LNCaP clone FGC (cell line): ENCODE measurements around the gene EVPL.
A peak's percentile ranks its signal among the peaks of the same experiment; 100 is the strongest.

ENCODE experiments used
- DNase-seq: peaks from one replicate; pipeline ENCODE4 v3.0.0-alpha.2; 2011; ENCODE audit warnings: low read depth
- H3K4me3 ChIP-seq: 2 replicates; pipeline ENCODE4 v1.5.1; 2011; ENCODE audit warnings: mild to moderate bottlenecking, low read depth, low read length, control low read depth
- TF ChIP-seq, protein P1 (sequence below): IDR thresholded peaks from 2 replicates; pipeline ENCODE4 v1.5.1; 2012; ENCODE audit warnings: mild to moderate bottlenecking; ENCODE audit not compliant: control insufficient read depth, insufficient read depth; ENCODE audit errors: extremely low read depth

Gene EVPL

DNA sequence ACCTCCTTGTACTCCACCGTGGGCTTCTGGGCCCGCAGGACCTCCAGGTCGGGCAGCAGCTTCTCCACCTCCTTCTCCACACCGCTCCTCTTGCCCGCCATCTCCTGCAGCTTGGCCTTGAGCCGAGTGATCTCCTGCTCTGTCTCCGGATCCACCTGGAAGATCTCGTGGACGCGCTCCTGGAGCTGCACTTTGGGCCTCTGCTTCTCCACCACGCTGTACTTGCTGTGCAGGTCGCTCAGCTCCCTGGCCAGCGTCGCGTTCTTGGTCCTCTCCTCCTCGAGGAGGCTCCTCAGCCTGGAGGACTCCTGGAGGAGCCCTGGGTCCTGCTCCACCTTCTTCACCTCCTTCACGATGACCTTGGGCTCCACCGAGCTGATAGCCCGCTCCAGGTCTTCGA, 17.7 kb downstream of the EVPL start:
- DNase-seq: no peak
- TF ChIP-seq, protein P1, sequence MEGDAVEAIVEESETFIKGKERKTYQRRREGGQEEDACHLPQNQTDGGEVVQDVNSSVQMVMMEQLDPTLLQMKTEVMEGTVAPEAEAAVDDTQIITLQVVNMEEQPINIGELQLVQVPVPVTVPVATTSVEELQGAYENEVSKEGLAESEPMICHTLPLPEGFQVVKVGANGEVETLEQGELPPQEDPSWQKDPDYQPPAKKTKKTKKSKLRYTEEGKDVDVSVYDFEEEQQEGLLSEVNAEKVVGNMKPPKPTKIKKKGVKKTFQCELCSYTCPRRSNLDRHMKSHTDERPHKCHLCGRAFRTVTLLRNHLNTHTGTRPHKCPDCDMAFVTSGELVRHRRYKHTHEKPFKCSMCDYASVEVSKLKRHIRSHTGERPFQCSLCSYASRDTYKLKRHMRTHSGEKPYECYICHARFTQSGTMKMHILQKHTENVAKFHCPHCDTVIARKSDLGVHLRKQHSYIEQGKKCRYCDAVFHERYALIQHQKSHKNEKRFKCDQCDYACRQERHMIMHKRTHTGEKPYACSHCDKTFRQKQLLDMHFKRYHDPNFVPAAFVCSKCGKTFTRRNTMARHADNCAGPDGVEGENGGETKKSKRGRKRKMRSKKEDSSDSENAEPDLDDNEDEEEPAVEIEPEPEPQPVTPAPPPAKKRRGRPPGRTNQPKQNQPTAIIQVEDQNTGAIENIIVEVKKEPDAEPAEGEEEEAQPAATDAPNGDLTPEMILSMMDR: no peak
- H3K4me3 ChIP-seq: no peak overlapping the region

DNA sequence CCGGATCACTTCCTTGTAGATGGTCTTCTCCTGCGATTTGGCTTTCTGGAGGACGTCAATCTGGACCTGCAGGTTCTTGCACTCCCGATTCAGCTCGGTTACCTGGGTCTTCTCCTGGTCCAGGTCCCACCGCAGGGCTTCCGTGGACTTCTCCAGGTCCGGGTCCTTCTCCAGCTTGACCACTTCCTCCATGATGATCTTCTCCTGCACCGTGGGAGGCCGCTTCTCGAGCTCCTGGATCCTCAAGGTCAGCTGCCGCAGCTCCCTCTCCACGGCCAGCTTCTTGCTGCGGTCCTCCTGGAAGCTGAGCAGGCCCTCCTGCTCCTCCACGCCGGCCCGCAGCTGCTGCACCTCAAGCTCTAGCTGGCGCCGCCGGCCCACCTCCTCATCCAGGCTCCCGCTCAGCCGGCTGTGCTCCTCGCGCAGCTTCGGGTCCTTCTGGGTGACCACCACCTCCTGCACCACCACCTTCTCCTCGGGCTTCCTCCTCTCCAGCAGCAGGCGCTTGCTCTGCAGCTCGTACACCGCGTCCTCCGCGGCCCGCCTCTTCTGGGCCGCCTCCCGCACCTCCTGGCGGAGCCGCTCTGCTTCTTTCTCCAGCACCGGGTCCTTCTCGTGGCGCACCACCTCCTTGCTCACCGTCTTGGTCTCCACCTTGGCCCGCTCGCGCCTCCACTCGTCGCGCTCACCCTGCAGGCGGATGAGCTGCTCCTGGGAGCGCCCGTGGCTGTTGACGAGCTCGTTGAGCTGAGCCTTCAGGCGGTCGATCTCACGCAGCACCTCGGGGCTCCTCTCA, 18.3 kb downstream of the EVPL start:
- H3K4me3 ChIP-seq: no peak overlapping the region
- TF ChIP-seq, protein P1: no peak

DNA sequence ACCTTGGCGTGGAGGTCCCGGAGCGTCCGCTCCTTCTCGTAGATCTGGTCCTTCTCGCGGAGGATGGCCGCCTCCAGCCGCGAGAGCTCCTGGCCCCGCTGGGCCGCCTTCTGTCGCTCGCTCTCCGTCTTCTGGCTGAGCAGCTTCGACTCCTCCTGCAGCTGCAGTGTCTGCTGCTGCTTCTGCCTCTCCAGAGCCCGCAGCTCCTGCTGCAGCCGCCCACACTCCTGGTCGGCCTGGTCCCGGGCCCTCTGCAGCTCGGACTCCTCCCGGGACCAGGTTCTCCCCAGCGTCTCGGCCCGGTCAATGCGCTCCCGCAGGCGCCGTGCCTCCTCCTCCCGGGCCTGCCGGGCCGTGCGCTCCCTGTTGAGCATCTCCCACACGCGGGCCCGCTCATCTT, 18.9 kb downstream of the EVPL start:
- no peak overlapping the region for H3K4me3 ChIP-seq
- DNase-seq: no peak
- TF ChIP-seq, protein P1: no peak

More for the DNA sequence above, 18.3 kb downstream of the EVPL start:
- DNase-seq: no peak

DNA sequence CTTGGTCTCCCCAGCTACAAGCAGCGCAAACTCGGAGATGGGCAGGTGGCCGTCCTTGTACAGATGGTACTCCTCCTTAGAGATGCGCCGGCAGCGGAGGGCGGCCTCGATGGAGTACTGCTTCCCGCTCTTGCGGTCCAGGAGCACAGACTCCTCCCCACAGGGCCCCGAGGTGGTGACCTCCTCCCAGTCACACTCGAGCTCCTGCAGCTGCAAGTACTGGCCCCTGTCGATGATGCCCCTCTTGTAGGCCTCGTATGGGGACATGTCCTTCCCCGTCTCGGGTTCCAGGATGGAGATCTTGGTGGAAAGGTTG, 19.3 kb downstream of the EVPL start:
- no peak for DNase-seq
- H3K4me3 ChIP-seq: no peak overlapping the region
- TF ChIP-seq, protein P1: no peak

DNA sequence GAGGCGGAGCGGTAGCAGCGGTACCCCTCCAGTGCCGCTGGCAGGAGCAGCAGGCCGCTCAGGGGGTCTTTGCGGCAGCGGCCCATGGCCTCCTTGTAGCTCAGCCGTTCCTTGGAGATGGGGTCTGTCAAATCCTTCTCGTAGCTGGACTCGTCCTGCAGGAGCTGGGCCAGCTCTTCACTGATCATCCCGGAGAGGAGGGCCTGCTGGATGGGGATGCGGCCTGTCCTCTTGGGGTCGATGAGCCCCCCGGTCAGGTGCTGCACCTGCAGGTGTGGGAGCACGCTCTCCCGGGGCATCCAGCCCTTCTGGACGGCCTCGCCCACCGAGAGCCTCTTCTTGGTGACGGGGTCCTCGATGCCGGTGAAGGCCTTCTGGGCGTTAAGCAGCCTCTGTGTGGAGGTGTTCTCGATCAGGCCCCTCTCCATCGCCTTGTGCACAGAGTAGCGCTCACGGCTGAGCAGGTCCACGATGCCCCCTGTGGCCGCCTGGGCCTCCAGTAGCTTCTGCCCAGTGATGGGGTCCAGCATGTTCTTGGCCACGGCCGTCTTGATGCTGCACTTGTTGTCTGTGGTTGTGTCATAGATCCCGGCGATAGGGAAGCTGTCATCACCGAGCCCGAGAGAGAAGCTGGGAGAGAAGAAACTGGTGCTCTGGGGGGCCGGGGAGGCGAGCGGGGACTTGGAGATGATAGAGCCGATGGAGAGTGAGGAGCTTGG, 19.8 kb downstream of the EVPL start:
- no peak for DNase-seq
- TF ChIP-seq, protein P1: no peak
- no peak overlapping the region for H3K4me3 ChIP-seq

DNA sequence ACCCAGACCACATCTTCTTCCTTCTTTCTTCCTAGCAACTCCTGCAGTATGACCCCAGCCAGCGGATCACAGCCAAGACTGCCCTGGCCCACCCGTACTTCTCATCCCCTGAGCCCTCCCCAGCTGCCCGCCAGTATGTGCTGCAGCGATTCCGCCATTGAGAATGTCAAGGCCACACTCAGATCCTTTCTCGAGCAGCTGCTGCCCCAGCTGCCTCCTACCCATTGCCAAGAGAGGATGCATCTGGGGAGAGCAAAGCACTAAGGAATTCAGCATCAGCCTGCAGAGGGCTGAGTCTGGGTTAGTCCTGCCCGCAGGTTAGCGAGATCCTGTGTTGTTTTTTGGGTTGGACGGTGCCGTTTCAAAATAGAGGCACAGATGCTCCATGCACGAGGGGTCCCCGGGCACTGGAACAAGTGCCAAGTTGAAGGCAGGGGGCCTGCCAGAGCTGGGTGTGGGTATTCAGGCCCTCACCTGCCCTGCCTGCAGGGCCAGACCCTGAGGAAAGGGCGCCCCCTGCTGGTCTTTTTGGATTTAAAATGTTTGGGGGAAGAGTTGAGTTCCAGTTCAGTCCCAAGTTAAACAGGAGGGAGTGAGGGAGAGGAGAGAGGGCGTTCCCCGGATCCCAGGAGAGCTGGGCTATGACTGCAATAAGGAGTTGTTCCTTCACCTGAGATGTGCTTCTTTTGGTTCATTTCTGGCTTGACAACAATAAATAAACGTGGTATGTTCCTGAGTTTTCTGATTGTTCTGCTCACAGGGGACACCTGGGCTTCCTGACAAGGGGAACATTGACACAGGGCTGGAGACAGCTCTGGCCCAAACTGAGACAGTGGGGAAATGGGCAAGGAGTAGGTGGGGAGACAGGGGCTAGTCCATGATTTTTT, 21.6 kb downstream of the EVPL start:
- TF ChIP-seq, protein P1: peak; percentile 65
- no peak for DNase-seq

More for the DNA sequence above, 21.6 kb downstream of the EVPL start:
- no peak overlapping the region for H3K4me3 ChIP-seq
